ENCODE results near the gene FLG2. TPM values are rescaled to one million over a fixed set of nuclear protein-coding genes. Genes with fewer than 3 reads are reported as not detected.

FLG2 gene
- polyA plus RNA-seq, 1 donor from 2014 or later, result not detected

- Histone ChIP-seq H3K9me2 (ENCODE audit: insufficient read depth, low read length) (no peaks in the 10 kb centered on the region), H2AFZ (ENCODE audit: low read depth, low read length) (no peak overlapping the region), H3K27ac (ENCODE audit: low read length) (no peak overlapping the region), H4K20me1 (ENCODE audit: insufficient read depth) (no peaks in the 10 kb centered on the region), H3K9ac (ENCODE audit: low read length) (no peak overlapping the region), H3K79me2 (replicated peaks; ENCODE audit: insufficient read depth, low read length) (no peaks in the 10 kb centered on the region), H3K27me3 (ENCODE audit: insufficient read depth, low read depth, low read length) (no peaks in the 10 kb centered on the region), H3K36me3 (ENCODE audit: insufficient read depth, low read length) (no peaks in the 10 kb centered on the region), H3K4me2 (ENCODE audit: low read length) (no peak overlapping the region), H3K9me3 (ENCODE audit: low read length) (no peaks in the 10 kb centered on the region), H3K4me3 (ENCODE audit: low read length) (no peak overlapping the region), H3F3A (ENCODE audit: insufficient read depth, low read length, poor library complexity, severe bottlenecking) (no peaks in the 10 kb centered on the region)
- no peak for TF ChIP-seq EP300 (conservative IDR thresholded peaks at IDR 0.05; ENCODE audit: poor library complexity, severe bottlenecking)
- TF ChIP-seq POLR2AphosphoS5 (IDR thresholded peaks at IDR 0.05), result no peak
- no peak for TF ChIP-seq RAD21 (conservative IDR thresholded peaks at IDR 0.05)
- TF ChIP-seq CTCF (IDR thresholded peaks at IDR 0.05; ENCODE audit: poor library complexity, severe bottlenecking), result no peak
- no peak for TF ChIP-seq EZH2 (IDR thresholded peaks at IDR 0.05; ENCODE audit: borderline replicate concordance, insufficient read depth, low read length, poor library complexity, severe bottlenecking)
- no peak for TF ChIP-seq SMC3 (conservative IDR thresholded peaks at IDR 0.05; ENCODE audit: poor library complexity)
- TF ChIP-seq MXI1 (conservative IDR thresholded peaks at IDR 0.05; ENCODE audit: poor library complexity, severe bottlenecking), result no peak
- no peak for TF ChIP-seq REST (IDR thresholded peaks at IDR 0.05; ENCODE audit: borderline replicate concordance)
- no peak for TF ChIP-seq TAF1 (IDR thresholded peaks at IDR 0.05; ENCODE audit: low read depth)
Measured at GRCh38 chr1:152386940-152387339, 27.1 kb upstream of the FLG2 start.

DNA sequence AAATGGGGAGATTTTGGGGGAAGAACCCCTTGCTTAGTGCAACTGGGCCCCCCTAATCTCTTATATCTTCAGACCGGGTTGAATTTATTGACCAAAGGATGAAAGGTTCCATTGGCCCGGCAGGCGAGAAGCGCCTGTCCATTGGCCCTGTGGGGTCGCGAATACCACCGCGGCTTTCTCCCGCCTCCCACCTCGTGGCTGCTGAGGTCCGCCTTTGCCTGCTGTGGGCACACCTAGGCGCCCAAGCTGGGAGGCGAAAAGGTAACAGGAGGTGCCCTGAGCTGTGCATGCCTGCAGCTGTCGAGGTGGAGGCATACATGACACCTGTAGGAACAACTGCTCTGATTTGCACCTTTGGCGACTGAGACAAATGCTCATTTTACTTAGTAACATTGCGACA, 21.1 kb upstream of the FLG2 start:
- Histone ChIP-seq H3K27ac (ENCODE audit: low read length) (no peak overlapping the region), H2AFZ (ENCODE audit: low read depth, low read length) (no peak overlapping the region), H3K9me2 (ENCODE audit: insufficient read depth, low read length) (no peaks in the 10 kb centered on the region), H3K9me3 (ENCODE audit: low read length) (no peaks in the 10 kb centered on the region), H3K9ac (ENCODE audit: low read length) (no peak overlapping the region), H3K36me3 (ENCODE audit: insufficient read depth, low read length) (no peaks in the 10 kb centered on the region), H3K79me2 (replicated peaks; ENCODE audit: insufficient read depth, low read length) (no peaks in the 10 kb centered on the region), H3K4me2 (ENCODE audit: low read length) (no peak overlapping the region), H3K4me3 (ENCODE audit: low read length) (no peak overlapping the region), H3F3A (ENCODE audit: insufficient read depth, low read length, poor library complexity, severe bottlenecking) (no peaks in the 10 kb centered on the region), H4K20me1 (ENCODE audit: insufficient read depth) (no peaks in the 10 kb centered on the region), H3K27me3 (ENCODE audit: insufficient read depth, low read depth, low read length) (no peaks in the 10 kb centered on the region)
- TF ChIP-seq REST (IDR thresholded peaks at IDR 0.05; ENCODE audit: borderline replicate concordance) (no peak), CTCF (IDR thresholded peaks at IDR 0.05; ENCODE audit: poor library complexity, severe bottlenecking) (no peak), TAF1 (IDR thresholded peaks at IDR 0.05; ENCODE audit: low read depth) (no peak), EZH2 (IDR thresholded peaks at IDR 0.05; ENCODE audit: borderline replicate concordance, insufficient read depth, low read length, poor library complexity, severe bottlenecking) (no peak), POLR2AphosphoS5 (IDR thresholded peaks at IDR 0.05) (no peak), EP300 (conservative IDR thresholded peaks at IDR 0.05; ENCODE audit: poor library complexity, severe bottlenecking) (no peak), MXI1 (conservative IDR thresholded peaks at IDR 0.05; ENCODE audit: poor library complexity, severe bottlenecking) (no peak), RAD21 (conservative IDR thresholded peaks at IDR 0.05) (no peak), SMC3 (conservative IDR thresholded peaks at IDR 0.05; ENCODE audit: poor library complexity) (no peak)

Measured in neural cell (in vitro differentiated cells).